Thoracic aorta (tissue), 2 donors: Measurements from ENCODE around the gene CTDSPL. TPM values are rescaled to one million over a fixed set of nuclear protein-coding genes. Genes with fewer than 3 reads are reported as not detected.
A peak's percentile ranks its signal among the peaks of the same experiment; 100 is the strongest.

ENCODE experiments used
- ATAC-seq: fragments of 150-250 bp; one replicate; pipeline ENCODE4 v1.8.0; 2017; ENCODE audit warnings: low read depth; ENCODE audit not compliant: insufficient number of reproducible peaks, low FRiP score
- DNase-seq: peaks from one replicate; pipeline ENCODE4 v3.0.0-alpha.2; 2020; ENCODE audit warnings: low spot score
- H3K27ac ChIP-seq, 2 donors: fragments of 200-600 bp; sonication (generic); 1 replicate in 1 of 2; 2 replicates in 1 of 2; pipeline ENCODE4 v1.5.1; 2016; ENCODE audit warnings: mild to moderate bottlenecking in 2 of 2, moderate library complexity in 2 of 2
- H3K27me3 ChIP-seq: fragments of 200-600 bp; sonication (generic); replicated peaks from 2 replicates; pipeline ENCODE4 v1.6.0; 2016; ENCODE audit warnings: mild to moderate bottlenecking; ENCODE audit not compliant: insufficient read depth
- H3K36me3 ChIP-seq: fragments of 200-600 bp; sonication (generic); one replicate; pipeline ENCODE4 v1.5.1; 2016
- H3K4me1 ChIP-seq, 2 donors: fragments of 200-600 bp; sonication (generic); 1 replicate in 1 of 2; 2 replicates in 1 of 2; pipeline versions ENCODE4 v1.5.1 to v1.6.0; 2016; ENCODE audit warnings: low read depth in 2 of 2, mild to moderate bottlenecking in 1 of 2; ENCODE audit not compliant: control insufficient read depth in 1 of 2
- H3K4me3 ChIP-seq: fragments of 200-600 bp; sonication (generic); 2 replicates; pipeline ENCODE4 v1.5.1; 2016; ENCODE audit warnings: mild to moderate bottlenecking
- H3K9me3 ChIP-seq: fragments of 200-600 bp; sonication (generic); 2 replicates; pipeline ENCODE4 v1.5.1; 2016
- CTCF ChIP-seq: fragments of 200-600 bp; sonication (generic); IDR thresholded peaks from one replicate; pipeline ENCODE4 v1.5.1; 2019; ENCODE audit warnings: antibody characterized with exemption
- total RNA-seq, 2 donors: library from RNA; depleted of rRNA; stranded (reverse); fragments of >200 nt; gene quantifications; one replicate each; pipeline versions ENCODE4 v1.1.0 to v1.2.3, GENCODE V29; 2016

Gene CTDSPL
- total RNA-seq, 2 donors from 2014 or later, result 55.0 to 59.6 TPM

DNA sequence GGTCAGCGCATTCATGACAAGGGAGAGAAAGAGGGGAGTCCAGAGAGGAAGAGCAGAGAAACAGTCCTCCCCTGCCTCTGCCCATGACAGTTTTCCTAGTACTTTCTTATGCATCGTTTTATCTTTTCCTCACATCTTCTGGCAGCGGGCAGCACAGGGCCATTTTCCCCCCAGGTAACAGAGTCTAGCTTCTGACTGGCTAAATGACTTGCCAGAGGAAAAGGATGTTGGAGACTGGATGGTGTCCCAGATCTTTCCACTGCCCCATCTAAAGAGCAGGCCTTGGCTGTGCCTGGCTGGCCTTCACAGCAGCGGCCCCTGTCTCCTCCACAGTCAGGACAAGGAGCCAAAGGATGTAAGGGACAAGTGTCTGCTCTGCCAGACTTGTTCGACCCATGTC, 59.3 kb downstream of the CTDSPL start:
- peaks cover 41 to 81% of the 10 kb centered on the region in 2 donors for H3K4me1 ChIP-seq
- H3K4me3 ChIP-seq, result no peak overlapping the region
- no peaks in the 10 kb centered on the region for H3K27me3 ChIP-seq
- no peaks in the 10 kb centered on the region for H3K9me3 ChIP-seq
- H3K27ac ChIP-seq, result peak overlapping the region in 1 of 2 donors; percentile 76
- no peak for TF ChIP-seq CTCF
- DNase-seq (no peak), ATAC-seq (no peak)
- no peaks in the 10 kb centered on the region for H3K36me3 ChIP-seq

GRCh38 chr3:37922721-37923568, 61.3 kb downstream of the CTDSPL start:
- DNase-seq, result no peak
- Histone ChIP-seq H3K27me3 (no peaks in the 10 kb centered on the region), H3K27ac (peak overlapping the region; percentile 76 to 83), H3K36me3 (no peaks in the 10 kb centered on the region), H3K9me3 (no peaks in the 10 kb centered on the region), H3K4me3 (peak overlapping the region; percentile 6), H3K4me1 (peaks cover 43 to 93% of the 10 kb centered on the region in 2 donors)
- no peak for TF ChIP-seq CTCF
- peak; percentile 77 for ATAC-seq

DNA sequence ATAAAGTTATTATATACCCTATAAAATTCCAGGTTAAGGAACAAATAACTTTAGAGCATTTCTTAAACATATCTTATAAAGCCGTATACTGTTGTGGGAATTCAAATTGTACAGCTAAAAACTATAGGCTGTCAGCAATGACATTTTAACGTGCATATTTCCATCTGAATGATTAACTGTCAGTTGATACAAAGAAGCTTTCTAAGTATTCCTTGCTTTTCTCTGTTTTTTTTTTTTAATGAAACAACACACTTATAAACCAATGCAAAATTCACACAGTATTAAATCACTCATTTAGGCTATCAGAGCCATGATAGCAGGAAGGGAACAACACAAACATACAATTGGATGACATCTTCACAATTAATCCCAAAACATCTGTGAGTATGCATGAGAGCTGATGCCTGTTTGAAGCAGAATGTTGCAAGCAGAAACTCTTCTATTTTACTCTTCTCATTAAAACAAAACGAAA, 61.9 kb downstream of the CTDSPL start:
- DNase-seq, result no peak
- no peak for TF ChIP-seq CTCF
- peak overlapping the region; percentile 76 to 83 for H3K27ac ChIP-seq

DNA sequence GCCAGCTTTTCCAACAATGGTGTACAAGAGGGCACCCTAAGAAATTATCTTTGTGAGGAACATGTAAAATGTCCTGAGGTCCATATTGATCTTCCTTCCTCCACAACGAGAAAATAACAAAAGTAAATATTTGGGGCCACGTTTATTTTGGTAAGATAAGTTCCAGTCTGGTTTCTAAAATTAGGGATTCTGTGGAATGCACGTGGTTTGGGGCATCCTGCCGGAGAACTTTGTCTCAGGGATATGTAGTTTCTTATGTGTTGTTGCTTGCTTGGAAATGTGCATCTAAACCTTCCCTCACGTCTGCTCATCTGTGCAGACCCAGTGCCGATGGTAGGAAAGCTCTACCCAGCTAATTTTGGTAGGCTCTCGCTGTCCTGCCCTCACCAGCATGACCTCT, 62.8 kb downstream of the CTDSPL start:
- Histone ChIP-seq H3K27ac (peak overlapping the region; percentile 76 to 83), H3K9me3 (no peaks in the 10 kb centered on the region), H3K36me3 (no peaks in the 10 kb centered on the region), H3K4me3 (peak overlapping the region; percentile 8), H3K27me3 (no peaks in the 10 kb centered on the region), H3K4me1 (peaks cover 43 to 90% of the 10 kb centered on the region in 2 donors)
- no peak for ATAC-seq
- DNase-seq, result no peak
- no peak for TF ChIP-seq CTCF

More for the DNA sequence above, 61.9 kb downstream of the CTDSPL start:
- H3K4me3 ChIP-seq, result no peak overlapping the region
- no peaks in the 10 kb centered on the region for H3K27me3 ChIP-seq
- H3K4me1 ChIP-seq, result peaks cover 43 to 93% of the 10 kb centered on the region in 2 donors
- H3K9me3 ChIP-seq, result no peaks in the 10 kb centered on the region
- no peak for ATAC-seq
- no peaks in the 10 kb centered on the region for H3K36me3 ChIP-seq

DNA sequence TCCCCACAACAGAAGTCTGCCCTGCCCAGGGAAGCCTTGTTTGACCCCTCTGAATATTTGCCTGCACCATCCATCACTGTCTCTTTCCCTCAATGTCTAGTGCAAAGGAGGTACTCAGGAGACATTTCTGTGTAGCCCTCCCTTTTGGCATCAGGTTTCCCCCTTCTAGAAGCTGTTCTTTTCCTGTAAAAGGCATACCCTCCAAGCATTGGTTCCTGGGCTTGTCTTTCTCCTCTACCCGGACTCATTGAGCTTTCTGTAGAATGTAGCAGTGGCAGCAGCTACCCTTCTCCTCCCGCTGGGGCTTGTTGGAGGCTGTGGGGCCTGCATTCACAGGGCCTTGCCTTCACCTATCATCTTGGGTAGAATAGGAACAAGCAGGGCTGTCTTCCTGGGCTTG, 63.5 kb downstream of the CTDSPL start:
- no peak for TF ChIP-seq CTCF
- peaks cover 43 to 83% of the 10 kb centered on the region in 2 donors for H3K4me1 ChIP-seq
- DNase-seq, result no peak

More for the DNA sequence above, 63.5 kb downstream of the CTDSPL start:
- no peaks in the 10 kb centered on the region for H3K36me3 ChIP-seq
- H3K9me3 ChIP-seq, result no peaks in the 10 kb centered on the region
- no peak overlapping the region for H3K4me3 ChIP-seq
- H3K27me3 ChIP-seq, result no peaks in the 10 kb centered on the region
- H3K27ac ChIP-seq, result peak overlapping the region; percentile 76 to 83
- no peak for ATAC-seq
